Fibroblast of villous mesenchyme (primary cell): ENCODE results near the gene TGM5. TPM values are rescaled to one million over a fixed set of nuclear protein-coding genes. Genes with fewer than 3 reads are reported as not detected.

Experiments
- DNase-seq: peaks from one replicate; pipeline ENCODE4 v3.0.0-alpha.2; 2010; ENCODE audit warnings: low read depth
- H3K4me3 ChIP-seq: 2 replicates; pipeline ENCODE4 v1.5.1; 2011; ENCODE audit warnings: low read depth, mild to moderate bottlenecking, low read length
- CTCF ChIP-seq: IDR thresholded peaks from 2 replicates; pipeline ENCODE4 v1.5.1; 2012; ENCODE audit warnings: low read depth, mild to moderate bottlenecking, low read length; ENCODE audit not compliant: insufficient read depth
- total RNA-seq: library from RNA; depleted of rRNA; stranded (reverse); fragments of >200 nt; gene quantifications from 2 replicates; pipeline ENCODE4 v1.2.3, GENCODE V29; 2012

TGM5 gene
- total RNA-seq, 1 donor: not detected

DNA sequence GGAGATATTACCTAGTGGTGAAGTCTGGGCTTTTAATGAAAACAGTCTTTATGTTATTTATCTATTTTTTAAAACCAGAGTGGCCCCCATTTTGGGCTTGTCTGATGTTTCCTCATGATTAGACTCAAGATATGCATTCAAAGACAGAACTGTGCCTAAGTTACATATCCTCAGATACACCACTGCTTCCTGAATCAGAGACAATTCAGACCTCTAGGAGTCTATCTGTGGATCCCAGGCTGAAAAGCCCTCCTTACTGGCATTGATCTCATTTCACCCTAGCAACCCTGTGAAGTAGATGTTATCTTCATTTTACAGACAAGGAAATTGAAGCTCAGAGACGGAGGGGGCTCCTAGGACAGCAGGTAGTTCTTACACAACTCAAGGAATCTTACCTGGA lies 16.8 kb upstream of the TGM5 start:
- TF ChIP-seq CTCF: no peak
- no peak for DNase-seq
- H3K4me3 ChIP-seq: no peak overlapping the region

DNA sequence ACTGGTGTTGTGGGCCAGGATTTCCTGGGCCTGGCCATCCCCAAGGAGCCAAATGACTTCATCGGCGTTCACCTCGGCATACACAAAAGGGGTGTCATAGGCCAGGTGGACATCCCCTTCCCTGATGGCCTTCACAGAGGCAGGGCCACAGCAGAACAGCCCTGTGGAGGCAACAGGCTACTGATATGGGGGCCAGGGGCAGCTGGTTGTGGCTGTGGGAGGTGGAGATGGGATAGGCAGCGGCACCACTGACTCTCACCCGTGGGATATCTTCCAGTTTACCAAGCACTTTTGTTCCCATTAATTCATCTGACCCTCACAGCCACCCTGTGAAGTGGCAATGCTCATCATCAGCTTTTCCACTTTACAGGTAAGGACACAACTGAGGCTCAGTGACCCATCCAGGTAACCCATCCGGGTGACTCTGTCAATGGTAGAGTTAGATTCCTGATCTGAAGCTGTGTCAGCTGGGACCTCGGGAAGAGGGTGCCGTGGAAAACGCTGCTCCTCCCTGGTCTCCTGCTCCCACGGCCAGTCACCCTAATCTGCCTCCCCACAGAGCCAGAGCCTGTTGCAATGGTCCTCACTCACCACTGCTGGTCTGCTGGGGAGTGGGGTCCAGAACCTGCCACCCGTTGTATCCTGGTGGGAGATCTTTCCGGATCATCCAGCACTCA lies 15.3 kb upstream of the TGM5 start:
- no peak overlapping the region for H3K4me3 ChIP-seq
- no peak for DNase-seq
- TF ChIP-seq CTCF: no peak

DNA sequence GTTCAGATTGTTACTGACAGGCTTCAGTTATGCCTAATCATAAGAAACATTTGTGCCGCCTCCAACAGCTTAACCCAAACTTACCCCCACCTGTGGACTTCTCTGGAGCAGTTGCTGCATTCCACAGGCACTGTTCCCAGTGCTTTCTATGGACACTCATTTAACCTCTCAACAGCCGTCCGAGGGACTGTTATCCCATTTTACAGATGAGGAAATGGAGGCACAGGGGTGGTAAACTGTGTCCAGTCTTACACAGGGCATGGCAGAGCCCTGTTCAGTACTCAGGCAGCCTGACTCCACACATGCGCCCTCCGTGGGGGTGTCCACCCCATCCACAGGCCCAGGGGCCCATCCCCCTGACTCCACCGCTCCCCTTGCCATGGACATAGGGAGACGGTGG lies 14.3 kb upstream of the TGM5 start:
- H3K4me3 ChIP-seq: no peak overlapping the region
- no peak for TF ChIP-seq CTCF
- DNase-seq: no peak

GRCh38 chr15:43279496-43279895 lies 12.8 kb upstream of the TGM5 start:
- no peak for DNase-seq
- no peak overlapping the region for H3K4me3 ChIP-seq
- TF ChIP-seq CTCF: no peak

GRCh38 chr15:43278869-43279268 lies 12.1 kb upstream of the TGM5 start:
- no peak overlapping the region for H3K4me3 ChIP-seq
- TF ChIP-seq CTCF: no peak
- no peak for DNase-seq

GRCh38 chr15:43277901-43278300 lies 11.2 kb upstream of the TGM5 start:
- H3K4me3 ChIP-seq: no peak overlapping the region
- no peak for TF ChIP-seq CTCF

GRCh38 chr15:43277231-43277823 lies 10.6 kb upstream of the TGM5 start:
- H3K4me3 ChIP-seq: no peak overlapping the region
- DNase-seq: no peak
- no peak for TF ChIP-seq CTCF

More at GRCh38 chr15:43277901-43278300, 11.2 kb upstream of the TGM5 start:
- DNase-seq: no peak
